ENCODE measurements around the gene GSTM4. TPM values are rescaled to one million over a fixed set of nuclear protein-coding genes. Genes with fewer than 3 reads are reported as not detected.
"Not testable (repeated sequence)": the region's sequence is repeated elsewhere in the genome, so short reads cannot be mapped to it uniquely, and the experiment has no call there.

The GSTM4 gene
- total RNA-seq, 2 donors from 2014 or later: 24.6 to 52.6 TPM

GRCh38 chr1:109691759-109692158 lies 35.9 kb downstream of the GSTM4 start:
- Histone ChIP-seq H3K27me3 (no peaks in the 10 kb centered on the region), H3K4me1 (no peaks in the 10 kb centered on the region), H3K4me3 (no peak overlapping the region), H3K36me3 (no peaks in the 10 kb centered on the region), H3K27ac (no peak overlapping the region), H3K9me3 (no peaks in the 10 kb centered on the region)
- no peak for TF ChIP-seq CTCF (IDR thresholded peaks at IDR 0.05)
- no peak for DNase-seq (ENCODE audit: low spot score)

- DNase-seq (ENCODE audit: low spot score); H3K27ac ChIP-seq; H3K27me3 ChIP-seq; H3K4me3 ChIP-seq; H3K9me3 ChIP-seq; H3K36me3 ChIP-seq; H3K4me1 ChIP-seq: not testable (repeated sequence)
Measured at GRCh38 chr1:109694400-109694799, 38.5 kb downstream of the GSTM4 start.

GRCh38 chr1:109695138-109695537 lies 39.2 kb downstream of the GSTM4 start:
- not testable (repeated sequence) for H3K4me3 ChIP-seq; H3K27ac ChIP-seq; DNase-seq (ENCODE audit: low spot score); H3K36me3 ChIP-seq; H3K27me3 ChIP-seq; H3K9me3 ChIP-seq; H3K4me1 ChIP-seq

GRCh38 chr1:109697066-109697465 lies 41.2 kb downstream of the GSTM4 start:
- no peak overlapping the region for H3K4me3 ChIP-seq
- TF ChIP-seq CTCF (IDR thresholded peaks at IDR 0.05): no peak

GRCh38 chr1:109697861-109698260 lies 42.0 kb downstream of the GSTM4 start:
- not testable (repeated sequence) for H3K27ac ChIP-seq; H3K9me3 ChIP-seq; DNase-seq (ENCODE audit: low spot score); H3K4me3 ChIP-seq; H3K36me3 ChIP-seq; H3K4me1 ChIP-seq; H3K27me3 ChIP-seq

More at GRCh38 chr1:109697066-109697465, 41.2 kb downstream of the GSTM4 start:
- H3K9me3 ChIP-seq: no peaks in the 10 kb centered on the region
- no peaks in the 10 kb centered on the region for H3K36me3 ChIP-seq
- no peaks in the 10 kb centered on the region for H3K27me3 ChIP-seq
- no peak overlapping the region for H3K27ac ChIP-seq
- no peak for DNase-seq (ENCODE audit: low spot score)
- no peaks in the 10 kb centered on the region for H3K4me1 ChIP-seq

- H3K4me3 ChIP-seq; H3K9me3 ChIP-seq; H3K36me3 ChIP-seq; H3K27ac ChIP-seq; DNase-seq (ENCODE audit: low spot score); H3K27me3 ChIP-seq; H3K4me1 ChIP-seq: not testable (repeated sequence)
Measured at GRCh38 chr1:109702940-109703339, 47.0 kb downstream of the GSTM4 start.

GRCh38 chr1:109704173-109704572 lies 48.3 kb downstream of the GSTM4 start:
- Histone ChIP-seq H3K4me1 (no peaks in the 10 kb centered on the region), H3K27ac (no peak overlapping the region), H3K36me3 (no peaks in the 10 kb centered on the region), H3K9me3 (peaks cover 0 to 9% of the 10 kb centered on the region in 2 donors), H3K27me3 (no peaks in the 10 kb centered on the region), H3K4me3 (no peak overlapping the region)
- no peak for DNase-seq (ENCODE audit: low spot score)
- TF ChIP-seq CTCF (IDR thresholded peaks at IDR 0.05): no peak

GRCh38 chr1:109705411-109705810 lies 49.5 kb downstream of the GSTM4 start:
- TF ChIP-seq CTCF (IDR thresholded peaks at IDR 0.05): no peak

GRCh38 chr1:109708949-109709348 lies 53.0 kb downstream of the GSTM4 start:
- not testable (repeated sequence) for H3K4me1 ChIP-seq; H3K27me3 ChIP-seq; H3K27ac ChIP-seq; H3K36me3 ChIP-seq; DNase-seq (ENCODE audit: low spot score); H3K4me3 ChIP-seq
- peaks cover 0 to 13% of the 10 kb centered on the region in 2 donors for H3K9me3 ChIP-seq

More at GRCh38 chr1:109705411-109705810, 49.5 kb downstream of the GSTM4 start:
- Histone ChIP-seq H3K9me3 (peaks cover 0 to 13% of the 10 kb centered on the region in 2 donors), H3K27me3 (no peaks in the 10 kb centered on the region), H3K27ac (no peak overlapping the region), H3K4me3 (no peak overlapping the region), H3K4me1 (no peaks in the 10 kb centered on the region), H3K36me3 (no peaks in the 10 kb centered on the region)
- DNase-seq (ENCODE audit: low spot score): no peak

GRCh38 chr1:109709822-109710221 lies 53.9 kb downstream of the GSTM4 start:
- not testable (repeated sequence) for H3K4me3 ChIP-seq; H3K4me1 ChIP-seq; H3K36me3 ChIP-seq; DNase-seq (ENCODE audit: low spot score); H3K27ac ChIP-seq; H3K27me3 ChIP-seq
- H3K9me3 ChIP-seq: peaks cover 0 to 13% of the 10 kb centered on the region in 2 donors

All from right atrium auricular region (tissue), 2 donors.